WTC11 (cell line): Measurements from ENCODE around the gene VPS4A.

Experiments
- CTCF ChIP-seq: fragments of 200-600 bp; IDR thresholded peaks from 2 replicates; pipeline ENCODE4 v1.8.0; 2022; ENCODE audit warnings: antibody characterized with exemption
- E2F1 ChIP-seq: sonication (generic); formaldehyde crosslinking; IDR thresholded peaks from 2 replicates; pipeline ENCODE4 v1.8.0; 2022; ENCODE audit warnings: mild to moderate bottlenecking, missing genetic modification reagents
- FOXJ3 ChIP-seq: sonication (generic); formaldehyde crosslinking; IDR thresholded peaks from 2 replicates; pipeline ENCODE4 v1.9.0; 2021; ENCODE audit warnings: missing genetic modification reagents, mild to moderate bottlenecking, borderline replicate concordance
- FOXP4 ChIP-seq: sonication (generic); formaldehyde crosslinking; IDR thresholded peaks from 2 replicates; pipeline ENCODE4 v1.8.0; 2022; ENCODE audit warnings: mild to moderate bottlenecking, missing genetic modification reagents
- JUN ChIP-seq: sonication (generic); formaldehyde crosslinking; IDR thresholded peaks from 2 replicates; pipeline ENCODE4 v1.8.0; 2023; ENCODE audit warnings: mild to moderate bottlenecking, missing genetic modification reagents
- MAX ChIP-seq: sonication (generic); formaldehyde crosslinking; IDR thresholded peaks from 2 replicates; pipeline ENCODE4 v1.8.0; 2022; ENCODE audit warnings: mild to moderate bottlenecking, missing genetic modification reagents
- MXD4 ChIP-seq: fragments of 250-450 bp; sonication (Bioruptor Pico); IDR thresholded peaks from 2 replicates; pipeline ENCODE4 v1.8.0; 2021; ENCODE audit warnings: mild to moderate bottlenecking, moderate library complexity, borderline replicate concordance
- RELA ChIP-seq: sonication (generic); formaldehyde crosslinking; IDR thresholded peaks from 2 replicates; pipeline ENCODE4 v1.8.1; 2022; ENCODE audit warnings: missing genetic modification reagents, mild to moderate bottlenecking, borderline replicate concordance

- TF ChIP-seq MXD4 (CRISPR knock-in tag) (no peak), JUN (CRISPR knock-in tag) (no peak), FOXP4 (CRISPR knock-in tag) (no peak), E2F1 (CRISPR knock-in tag) (no peak), RELA (CRISPR knock-in tag) (no peak), MAX (CRISPR knock-in tag) (no peak), CTCF (no peak), FOXJ3 (no peak)
Measured at GRCh38 chr16:69324013-69324531, 12.9 kb downstream of the VPS4A start.
